Mesenchymal stem cell (in vitro differentiated cells and primary cell): Measurements from ENCODE around the gene CSTF3.
"Not testable (repeated sequence)": the region's sequence is repeated elsewhere in the genome, so short reads cannot be mapped to it uniquely, and the experiment has no call there.

Experiments
- DNase-seq: peaks from one replicate; pipeline ENCODE4 v3.0.0-alpha.2; 2013
- H2AFZ ChIP-seq: one replicate; pipeline ENCODE4 v1.6.1; 2013; ENCODE audit warnings: low read depth, mild to moderate bottlenecking, control low read depth, inconsistent platforms, low read length, moderate library complexity
- H2AK5ac ChIP-seq: 2 replicates; pipeline ENCODE4 v1.6.1; 2013; ENCODE audit warnings: low read length, moderate library complexity, mild to moderate bottlenecking, inconsistent platforms; ENCODE audit not compliant: severe bottlenecking
- H2BK120ac ChIP-seq: one replicate; pipeline ENCODE4 v1.6.1; 2013; ENCODE audit warnings: low read depth, mild to moderate bottlenecking, inconsistent platforms, low read length, moderate library complexity
- H2BK12ac ChIP-seq, 2 experiments: one replicate each; pipeline ENCODE4 v1.6.1; 2013; ENCODE audit warnings: inconsistent platforms in 2 of 2, low read length in 2 of 2, mild to moderate bottlenecking in 2 of 2, moderate library complexity in 2 of 2, control low read depth in 1 of 2
- H2BK15ac ChIP-seq: one replicate; pipeline ENCODE4 v1.6.1; 2013; ENCODE audit warnings: mild to moderate bottlenecking, low read depth, inconsistent platforms; ENCODE audit not compliant: poor library complexity, severe bottlenecking
- H2BK5ac ChIP-seq: 2 replicates; pipeline ENCODE4 v1.6.1; 2013; ENCODE audit warnings: low read depth, mild to moderate bottlenecking, low read length, control low read depth, inconsistent platforms; ENCODE audit not compliant: poor library complexity, severe bottlenecking
- H3K14ac ChIP-seq, 2 experiments: one replicate each; pipeline ENCODE4 v1.6.1; 2013; ENCODE audit warnings: inconsistent platforms in 2 of 2, low read length in 2 of 2, control low read depth in 1 of 2, mild to moderate bottlenecking in 1 of 2, moderate library complexity in 1 of 2
- H3K18ac ChIP-seq, 2 experiments: one replicate each; pipeline ENCODE4 v1.6.1; 2013; ENCODE audit warnings: inconsistent platforms in 2 of 2, low read length in 2 of 2, control low read depth in 1 of 2, low read depth in 1 of 2, mild to moderate bottlenecking in 1 of 2
- H3K23ac ChIP-seq, 2 experiments: one replicate each; pipeline ENCODE4 v1.6.1; 2013; ENCODE audit warnings: inconsistent platforms in 2 of 2, low read length in 2 of 2, mild to moderate bottlenecking in 2 of 2, moderate library complexity in 2 of 2, control low read depth in 1 of 2
- H3K27ac ChIP-seq: 2 replicates; pipeline ENCODE4 v1.5.1; 2013; ENCODE audit warnings: mild to moderate bottlenecking, moderate library complexity, low read length, control low read depth, inconsistent platforms; ENCODE audit not compliant: poor library complexity, severe bottlenecking
- H3K27me3 ChIP-seq, 2 experiments: 2 replicates each; pipeline versions ENCODE4 v1.6.1 to v1.7.0; 2013; ENCODE audit warnings: low read length in 2 of 2, mild to moderate bottlenecking in 2 of 2, moderate library complexity in 2 of 2, control low read depth in 1 of 2, inconsistent platforms in 1 of 2; ENCODE audit not compliant: control insufficient read depth in 1 of 2, insufficient read depth in 1 of 2
- H3K36me3 ChIP-seq, 2 experiments: 2 replicates each; pipeline versions ENCODE4 v1.6.1 to v1.7.0; 2013; ENCODE audit warnings: low read length in 2 of 2, control low read depth in 1 of 2, inconsistent platforms in 1 of 2, low read depth in 1 of 2, mild to moderate bottlenecking in 1 of 2; ENCODE audit not compliant: insufficient read depth in 2 of 2, control insufficient read depth in 1 of 2
- H3K4ac ChIP-seq, 2 experiments: one replicate each; pipeline ENCODE4 v1.6.1; 2013; ENCODE audit warnings: inconsistent platforms in 2 of 2, low read length in 2 of 2, mild to moderate bottlenecking in 2 of 2, moderate library complexity in 2 of 2, control low read depth in 1 of 2, low read depth in 1 of 2
- H3K4me1 ChIP-seq: 2 replicates; pipeline ENCODE4 v1.6.1; 2013; ENCODE audit warnings: low read depth, low read length, control low read depth; ENCODE audit not compliant: control insufficient read depth, insufficient read depth
- H3K4me2 ChIP-seq: 2 replicates; pipeline ENCODE4 v1.6.1; 2013; ENCODE audit warnings: low read length, mild to moderate bottlenecking, inconsistent platforms; ENCODE audit not compliant: poor library complexity, severe bottlenecking
- H3K4me3 ChIP-seq, 2 experiments: 2 replicates each; pipeline versions ENCODE4 v1.5.1 to v1.7.0; 2013; ENCODE audit warnings: low read length in 2 of 2, mild to moderate bottlenecking in 2 of 2, control low read depth in 1 of 2, low read depth in 1 of 2; ENCODE audit not compliant: insufficient read depth in 1 of 2
- H3K79me1 ChIP-seq: replicated peaks from 2 replicates; pipeline ENCODE4 v1.6.1; 2013; ENCODE audit warnings: mild to moderate bottlenecking, control low read depth, low read length, inconsistent platforms; ENCODE audit not compliant: poor library complexity, severe bottlenecking
- H3K9ac ChIP-seq: 2 replicates; pipeline ENCODE4 v1.7.0; 2013; ENCODE audit warnings: mild to moderate bottlenecking, low read length, moderate library complexity
- H3K9me3 ChIP-seq: 2 replicates; pipeline ENCODE4 v1.7.0; 2013; ENCODE audit warnings: mild to moderate bottlenecking, low read length; ENCODE audit not compliant: control insufficient read depth
- H4K8ac ChIP-seq: one replicate; pipeline ENCODE4 v1.6.1; 2013; ENCODE audit warnings: inconsistent platforms, mild to moderate bottlenecking, low read length, moderate library complexity
- H4K91ac ChIP-seq: one replicate; pipeline ENCODE4 v1.6.1; 2013; ENCODE audit warnings: mild to moderate bottlenecking, low read length, inconsistent platforms
- WGBS: methylation state at CpG from one replicate; pipeline ENCODE4 v1.1.7; 2013; ENCODE audit warnings: mixed read lengths; 5-methylcytosine and 5-hydroxymethylcytosine counted together

Gene CSTF3

GRCh38 chr11:33160587-33160986, 693 bp downstream of the CSTF3 start:
- Histone ChIP-seq H3K27me3 (no peaks in the 10 kb centered on the region), H3K9me3 (no peaks in the 10 kb centered on the region), H3K23ac (no peak overlapping the region), H3K18ac (no peak overlapping the region), H3K4me2 (peak overlapping the region; percentile 46), H3K4me1 (peaks cover 8% of the 10 kb centered on the region), H2BK15ac (no peak overlapping the region), H4K91ac (no peak overlapping the region), H2BK120ac (no peak overlapping the region), H3K9ac (peak overlapping the region; percentile 98), H3K4me3 (peak overlapping the region in 1 of 2 experiments; percentile 98), H2BK12ac (no peak overlapping the region), H2BK5ac (no peak overlapping the region), H3K79me1 (peaks cover 9% of the 10 kb centered on the region), H2AFZ (no peak overlapping the region), H3K36me3 (peaks cover 0 to 7% of the 10 kb centered on the region in 2 experiments), H3K14ac (no peak overlapping the region), H2AK5ac (no peak overlapping the region), H4K8ac (no peak overlapping the region), H3K4ac (no peak overlapping the region), H3K27ac (no peak overlapping the region)
- DNase-seq, result no peak
- 0% methylated on average over 4 of the region's 7 CpGs for WGBS

- H3K4ac ChIP-seq, result no peak overlapping the region
- H3K14ac ChIP-seq, result no peak overlapping the region
- no peak overlapping the region for H2BK5ac ChIP-seq
- no peak overlapping the region for H2BK12ac ChIP-seq
- H4K91ac ChIP-seq, result no peak overlapping the region
- no peak overlapping the region for H2BK120ac ChIP-seq
- 27% methylated on average over 8 of the region's 8 CpGs for WGBS
- no peak overlapping the region for H2BK15ac ChIP-seq
- H3K27me3 ChIP-seq, result no peaks in the 10 kb centered on the region
- H3K36me3 ChIP-seq, result peaks cover 0 to 7% of the 10 kb centered on the region in 2 experiments
- H3K4me3 ChIP-seq, result peak overlapping the region in 1 of 2 experiments; percentile 98
- H4K8ac ChIP-seq, result no peak overlapping the region
- H3K79me1 ChIP-seq, result peaks cover 9% of the 10 kb centered on the region
- H3K23ac ChIP-seq, result no peak overlapping the region
- peak overlapping the region; percentile 46 for H3K4me2 ChIP-seq
- peak overlapping the region; percentile 98 for H3K9ac ChIP-seq
- no peaks in the 10 kb centered on the region for H3K9me3 ChIP-seq
- peak; percentile 69 for DNase-seq
- H3K27ac ChIP-seq, result no peak overlapping the region
- no peak overlapping the region for H3K18ac ChIP-seq
- peaks cover 8% of the 10 kb centered on the region for H3K4me1 ChIP-seq
- no peak overlapping the region for H2AFZ ChIP-seq
- no peak overlapping the region for H2AK5ac ChIP-seq
Measured at GRCh38 chr11:33160136-33160535, 1.1 kb downstream of the CSTF3 start.

GRCh38 chr11:33159378-33159867, 1.9 kb downstream of the CSTF3 start:
- not testable (repeated sequence) for H3K36me3 ChIP-seq, H3K23ac ChIP-seq, H4K91ac ChIP-seq, H3K14ac ChIP-seq, H2BK120ac ChIP-seq, H3K79me1 ChIP-seq, H3K27ac ChIP-seq, H2AK5ac ChIP-seq, H2BK15ac ChIP-seq, H4K8ac ChIP-seq, H2BK5ac ChIP-seq, H2AFZ ChIP-seq, H3K9me3 ChIP-seq, H3K18ac ChIP-seq, H3K4me1 ChIP-seq, H3K27me3 ChIP-seq, H3K4ac ChIP-seq
- Histone ChIP-seq H3K9ac (peak overlapping the region; percentile 98), H3K4me3 (peak overlapping the region in 1 of 2 experiments; percentile 98), H2BK12ac (peak overlapping the region in 1 of 2 experiments; percentile 23), H3K4me2 (peak overlapping the region; percentile 46)
- DNase-seq, result peak; percentile 18
- WGBS, result 85% methylated on average over 14 of the region's 20 CpGs

DNA sequence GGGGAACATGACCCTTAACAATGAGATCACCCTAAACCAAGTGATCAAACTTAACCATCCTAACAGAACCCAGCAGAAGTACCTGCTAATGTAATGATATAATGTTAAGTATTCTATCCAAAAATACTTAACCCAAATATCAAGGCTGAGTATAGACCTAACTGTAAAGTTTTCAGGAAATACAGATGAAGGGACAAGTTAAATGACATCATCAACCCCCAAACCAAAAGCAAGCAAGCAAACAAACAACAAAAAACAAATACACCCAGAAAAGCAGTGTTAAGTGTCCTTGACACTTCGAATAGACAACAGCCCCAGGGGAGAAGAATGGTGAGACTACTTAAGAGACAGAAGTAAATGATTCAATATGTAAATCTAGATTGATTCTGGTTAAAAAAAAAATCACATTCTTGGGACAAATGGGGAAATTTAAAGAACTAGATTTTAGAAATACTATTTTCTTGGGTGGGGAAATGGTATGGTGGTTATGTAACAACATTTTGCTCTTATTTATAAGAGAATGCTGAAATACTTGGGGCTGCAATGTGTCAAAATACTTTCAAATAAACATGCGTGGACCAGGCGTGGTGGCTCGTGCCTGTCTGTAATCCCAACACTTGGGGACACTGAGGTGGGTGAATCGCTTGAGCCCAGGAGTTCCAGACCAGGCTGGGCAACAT, 2.5 kb downstream of the CSTF3 start:
- Histone ChIP-seq H3K18ac (no peak overlapping the region), H2BK120ac (no peak overlapping the region), H4K8ac (no peak overlapping the region), H2AK5ac (no peak overlapping the region), H3K23ac (no peak overlapping the region), H4K91ac (no peak overlapping the region), H3K4me1 (peaks cover 8% of the 10 kb centered on the region), H3K36me3 (peaks cover 3 to 10% of the 10 kb centered on the region in 2 experiments), H3K4me2 (peak overlapping the region; percentile 40), H3K4ac (no peak overlapping the region), H2BK5ac (no peak overlapping the region), H3K27ac (no peak overlapping the region), H3K9ac (no peak overlapping the region), H2AFZ (no peak overlapping the region), H3K4me3 (peak overlapping the region in 1 of 2 experiments; percentile 31), H3K79me1 (peaks cover 7% of the 10 kb centered on the region), H2BK12ac (peak overlapping the region in 1 of 2 experiments; percentile 23), H2BK15ac (no peak overlapping the region), H3K27me3 (no peaks in the 10 kb centered on the region), H3K14ac (no peak overlapping the region), H3K9me3 (no peaks in the 10 kb centered on the region)
- 74% methylated on average over 5 of the region's 5 CpGs for WGBS
- no peak for DNase-seq
